Fibroblast of lung (primary cell): Measurements from ENCODE around the gene FYN. TPM values are rescaled to one million over a fixed set of nuclear protein-coding genes. Genes with fewer than 3 reads are reported as not detected.

ENCODE experiments used
- DNase-seq, 2 donors: peaks; one replicate each; pipeline versions ENCODE4 v3.0.0 to v3.0.0-alpha.2; 2010; ENCODE audit warnings: low read depth in 2 of 2
- H2AFZ ChIP-seq: 2 replicates; pipeline ENCODE4 v1.5.1; 2012; ENCODE audit warnings: low read length, control low read depth, inconsistent platforms
- H3K27ac ChIP-seq: 2 replicates; pipeline ENCODE4 v1.5.1; 2011; ENCODE audit warnings: low read length, control low read depth; ENCODE audit not compliant: insufficient read depth
- H3K27me3 ChIP-seq: 2 replicates; pipeline ENCODE4 v1.5.1; 2011; ENCODE audit warnings: mild to moderate bottlenecking, low read length; ENCODE audit not compliant: control insufficient read depth, insufficient read depth
- H3K36me3 ChIP-seq: 2 replicates; pipeline ENCODE4 v1.5.1; 2011; ENCODE audit warnings: low read length; ENCODE audit not compliant: control insufficient read depth, insufficient read depth
- H3K4me1 ChIP-seq: 2 replicates; pipeline ENCODE4 v1.5.1; 2011; ENCODE audit warnings: low read length; ENCODE audit not compliant: control insufficient read depth, insufficient read depth; ENCODE audit errors: extremely low read depth
- H3K4me2 ChIP-seq: 2 replicates; pipeline ENCODE4 v1.5.1; 2011; ENCODE audit warnings: low read length, control low read depth; ENCODE audit not compliant: insufficient read depth; ENCODE audit errors: extremely low read depth
- H3K4me3 ChIP-seq, 4 experiments: fragments of 200-600 bp in 1 of 4; sonication (generic) in 1 of 4; replicated peaks in 1 of 4; 2 replicates each; pipeline ENCODE4 v1.5.1; 2011 to 2016; ENCODE audit warnings: low read length in 4 of 4, low read depth in 3 of 4, mild to moderate bottlenecking in 3 of 4, control low read depth in 2 of 4, inconsistent platforms in 1 of 4, mixed read lengths in 1 of 4; ENCODE audit not compliant: insufficient read depth in 1 of 4; ENCODE audit errors: control extremely low read depth in 1 of 4
- H3K79me2 ChIP-seq: 2 replicates; pipeline ENCODE4 v1.5.1; 2012; ENCODE audit warnings: mild to moderate bottlenecking, low read length, inconsistent platforms; ENCODE audit not compliant: control insufficient read depth, insufficient read depth
- H3K9ac ChIP-seq: 2 replicates; pipeline ENCODE4 v1.5.1; 2011; ENCODE audit warnings: mild to moderate bottlenecking, low read length, control low read depth; ENCODE audit not compliant: insufficient read depth
- H3K9me3 ChIP-seq: 2 replicates; pipeline ENCODE4 v1.5.1; 2012; ENCODE audit warnings: low read depth, low read length; ENCODE audit not compliant: control insufficient read depth, insufficient read depth
- H4K20me1 ChIP-seq: 2 replicates; pipeline ENCODE4 v1.5.1; 2011; ENCODE audit warnings: low read length; ENCODE audit not compliant: control insufficient read depth, insufficient read depth; ENCODE audit errors: extremely low read depth
- EZH2 ChIP-seq: IDR thresholded peaks from 2 replicates; pipeline ENCODE4 v1.5.1; 2012; ENCODE audit warnings: low read length, control low read depth, mild to moderate bottlenecking; ENCODE audit errors: missing control alignments
- polyA plus RNA-seq, 2 donors: library from polyadenylated mRNA; depleted of rRNA in 1 of 2; stranded (reverse) in 1 of 2; unstranded in 1 of 2; fragments of >200 nt; gene quantifications; 2 replicates each; pipeline ENCODE4 v1.2.1, GENCODE V29; 2011 to 2012; ENCODE audit warnings: missing spikeins in 1 of 2
- total RNA-seq: library from RNA; depleted of rRNA; stranded (reverse); fragments of >200 nt; gene quantifications from 2 replicates; pipeline ENCODE4 v1.2.1, GENCODE V29; 2014
- TF ChIP-seq, protein P1 (sequence below), 2 donors: IDR thresholded peaks in 1 of 2; conservative IDR thresholded peaks in 1 of 2; 1 replicate in 1 of 2; 2 replicates in 1 of 2; pipeline ENCODE4 v1.5.1; 2011 to 2012; ENCODE audit warnings: low read length in 2 of 2, control low read depth in 1 of 2, inconsistent platforms in 1 of 2, low read depth in 1 of 2, mild to moderate bottlenecking in 1 of 2

The FYN gene
- total and polyA plus RNA-seq, 2 donors (not counting 1 experiment from before 2014, with no cell fraction given): 64.7 TPM

DNA sequence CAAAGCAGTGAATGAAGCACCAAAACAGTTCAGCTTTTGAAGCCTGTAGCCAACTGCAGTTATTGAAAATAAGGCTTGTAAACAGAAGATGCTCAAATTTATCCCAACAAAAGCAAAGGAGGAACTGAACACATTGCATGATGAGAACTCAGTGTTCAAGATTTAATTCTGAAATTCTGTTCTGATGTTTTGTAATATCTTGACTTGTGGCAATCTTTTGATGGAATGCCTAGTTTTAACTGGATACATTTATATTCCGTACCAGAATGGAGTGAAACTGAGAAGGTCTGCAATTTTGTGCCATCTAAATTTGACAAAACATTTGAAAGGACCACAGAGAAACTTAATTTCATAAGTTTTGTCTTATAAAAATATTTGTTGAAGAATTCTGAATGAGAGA lies 17.5 kb downstream of the FYN start:
- Histone ChIP-seq H3K4me2 (no peak overlapping the region), H3K4me3 (no peak overlapping the region), H4K20me1 (peaks cover 3% of the 10 kb centered on the region), H3K9ac (no peak overlapping the region), H3K27me3 (no peaks in the 10 kb centered on the region), H3K9me3 (no peaks in the 10 kb centered on the region), H3K4me1 (no peaks in the 10 kb centered on the region), H3K79me2 (no peaks in the 10 kb centered on the region), H3K36me3 (no peaks in the 10 kb centered on the region), H3K27ac (no peak overlapping the region), H2AFZ (no peak overlapping the region)
- no peak for DNase-seq
- no peak for TF ChIP-seq EZH2
- TF ChIP-seq, protein P1, sequence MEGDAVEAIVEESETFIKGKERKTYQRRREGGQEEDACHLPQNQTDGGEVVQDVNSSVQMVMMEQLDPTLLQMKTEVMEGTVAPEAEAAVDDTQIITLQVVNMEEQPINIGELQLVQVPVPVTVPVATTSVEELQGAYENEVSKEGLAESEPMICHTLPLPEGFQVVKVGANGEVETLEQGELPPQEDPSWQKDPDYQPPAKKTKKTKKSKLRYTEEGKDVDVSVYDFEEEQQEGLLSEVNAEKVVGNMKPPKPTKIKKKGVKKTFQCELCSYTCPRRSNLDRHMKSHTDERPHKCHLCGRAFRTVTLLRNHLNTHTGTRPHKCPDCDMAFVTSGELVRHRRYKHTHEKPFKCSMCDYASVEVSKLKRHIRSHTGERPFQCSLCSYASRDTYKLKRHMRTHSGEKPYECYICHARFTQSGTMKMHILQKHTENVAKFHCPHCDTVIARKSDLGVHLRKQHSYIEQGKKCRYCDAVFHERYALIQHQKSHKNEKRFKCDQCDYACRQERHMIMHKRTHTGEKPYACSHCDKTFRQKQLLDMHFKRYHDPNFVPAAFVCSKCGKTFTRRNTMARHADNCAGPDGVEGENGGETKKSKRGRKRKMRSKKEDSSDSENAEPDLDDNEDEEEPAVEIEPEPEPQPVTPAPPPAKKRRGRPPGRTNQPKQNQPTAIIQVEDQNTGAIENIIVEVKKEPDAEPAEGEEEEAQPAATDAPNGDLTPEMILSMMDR (conservative IDR thresholded peaks at IDR 0.05 in 1 of 2, IDR thresholded peaks at IDR 0.05 in 1 of 2; ENCODE audit: low read depth in 1 of 2, low read length in 2 of 2): no peak

- no peak overlapping the region for H3K27ac ChIP-seq
- no peaks in the 10 kb centered on the region for H3K27me3 ChIP-seq
- DNase-seq: peak; percentile 34 to 77
- no peaks in the 10 kb centered on the region for H3K4me1 ChIP-seq
- no peak overlapping the region for H3K9ac ChIP-seq
- H3K9me3 ChIP-seq: no peaks in the 10 kb centered on the region
- no peak overlapping the region for H2AFZ ChIP-seq
- H4K20me1 ChIP-seq: no peaks in the 10 kb centered on the region
- H3K79me2 ChIP-seq: peaks cover 1% of the 10 kb centered on the region
- H3K36me3 ChIP-seq: no peaks in the 10 kb centered on the region
- no peak overlapping the region for H3K4me2 ChIP-seq
- H3K4me3 ChIP-seq: no peak overlapping the region
- no peak for TF ChIP-seq EZH2
- TF ChIP-seq, protein P1 (conservative IDR thresholded peaks at IDR 0.05 in 1 of 2, IDR thresholded peaks at IDR 0.05 in 1 of 2; ENCODE audit: low read depth in 1 of 2, low read length in 2 of 2): no peak
Observed at GRCh38 chr6:111854683-111855082, 18.6 kb downstream of the FYN start.

DNA sequence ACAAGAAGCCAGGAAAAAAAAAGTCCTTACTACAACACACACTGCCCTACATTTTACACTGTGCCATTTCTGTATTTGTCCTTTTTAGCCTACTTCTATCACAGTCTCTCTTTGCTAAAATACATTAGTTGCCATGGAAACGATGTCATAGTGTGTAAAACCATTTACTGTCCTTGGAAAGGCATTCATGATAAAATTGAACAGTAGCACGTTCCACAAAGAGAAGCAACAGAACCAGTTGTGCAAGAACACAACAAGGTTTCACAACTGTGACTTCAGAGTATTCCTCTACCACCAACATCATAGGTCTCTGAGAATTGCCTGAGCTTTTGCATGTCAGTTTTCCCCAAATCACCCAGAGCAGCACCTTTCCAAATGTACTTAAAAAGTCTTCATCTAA lies 20.5 kb downstream of the FYN start:
- H3K9ac ChIP-seq: no peak overlapping the region
- H3K79me2 ChIP-seq: peaks cover 1% of the 10 kb centered on the region
- no peaks in the 10 kb centered on the region for H4K20me1 ChIP-seq
- H3K27ac ChIP-seq: no peak overlapping the region
- no peaks in the 10 kb centered on the region for H3K4me1 ChIP-seq
- no peak overlapping the region for H2AFZ ChIP-seq
- TF ChIP-seq, protein P1 (conservative IDR thresholded peaks at IDR 0.05 in 1 of 2, IDR thresholded peaks at IDR 0.05 in 1 of 2; ENCODE audit: low read depth in 1 of 2, low read length in 2 of 2): no peak
- TF ChIP-seq EZH2: no peak
- no peak overlapping the region for H3K4me2 ChIP-seq
- H3K27me3 ChIP-seq: no peaks in the 10 kb centered on the region
- peak; percentile 14 to 74 for DNase-seq
- no peaks in the 10 kb centered on the region for H3K36me3 ChIP-seq
- no peak overlapping the region for H3K4me3 ChIP-seq
- no peaks in the 10 kb centered on the region for H3K9me3 ChIP-seq
